Measurements from ENCODE around the gene CCDC154. TPM values are rescaled to one million over a fixed set of nuclear protein-coding genes. Genes with fewer than 3 reads are reported as not detected.

CCDC154 gene
- total and polyA plus RNA-seq, 10 of the 15 experiments (the other 5 are each of a cell fraction or from before 2014, with no cell fraction given): 0.06 to 0.26 (median 0.25) TPM; not detected in 7

DNA sequence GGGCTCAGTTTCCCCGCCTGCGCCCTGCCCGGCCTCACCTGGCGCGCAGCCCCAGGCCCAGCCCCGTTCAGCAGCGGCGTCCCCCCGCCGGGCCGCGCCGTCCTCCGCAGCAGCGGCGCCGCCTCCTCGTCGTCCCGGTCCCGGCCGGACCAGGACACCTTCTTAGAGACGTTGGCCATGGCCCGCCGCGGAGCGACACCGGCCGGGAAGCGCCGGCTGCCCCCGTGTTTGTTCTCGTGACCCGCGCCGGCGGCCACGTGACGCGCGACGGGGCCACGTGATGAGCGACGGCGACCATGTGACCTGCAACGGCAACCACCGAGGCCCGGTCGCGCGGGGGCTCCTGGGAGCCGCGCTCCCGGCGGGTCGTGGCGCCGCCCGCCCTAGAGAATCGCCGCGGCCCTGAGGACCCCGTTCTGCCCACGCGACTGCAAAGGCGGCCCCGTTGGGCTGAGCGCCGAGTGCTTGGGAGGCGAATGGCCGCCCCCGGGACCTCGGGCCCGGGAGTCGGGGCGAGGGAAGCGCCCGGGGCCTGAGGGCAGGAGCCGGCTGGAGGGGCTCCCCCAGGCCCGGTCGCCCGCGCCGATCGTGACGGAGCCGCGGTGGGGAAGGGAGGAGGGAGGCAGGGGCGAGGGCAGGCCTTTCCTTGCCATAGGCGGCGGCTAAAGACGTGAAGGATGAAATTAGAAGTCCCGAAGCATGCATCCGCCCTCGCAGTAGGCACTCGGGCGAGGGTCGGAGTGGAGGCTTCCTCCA is 30.6 kb upstream of the CCDC154 start, which contains the start of gene CLCN7 (continued):
- TF ChIP-seq TCF12 (IDR thresholded peaks at IDR 0.05; ENCODE audit: low read depth, low read length) (0 out of 2 replicates have a peak, but pooled peaks have one; percentile 51), NFIC (IDR thresholded peaks at IDR 0.05; ENCODE audit: low read depth, low read length) (peak; percentile 83), EGR1 (IDR thresholded peaks at IDR 0.05; ENCODE audit: borderline replicate concordance in 1 of 2, low read depth in 2 of 2, low read length in 2 of 2) (peak; percentile 55 to 66), EP300 (IDR thresholded peaks at IDR 0.05; ENCODE audit: borderline replicate concordance in 1 of 2, control insufficient read depth in 1 of 2, low read depth in 2 of 2, low read length in 2 of 2) (peak in 1 of 2 experiments; percentile 40; a peak in 1 of 4 replicates), SUZ12 (IDR thresholded peaks at IDR 0.05; ENCODE audit: unreplicated experiment) (no peak), STAT1 (conservative IDR thresholded peaks at IDR 0.05) (0 out of 2 replicates have a peak, but pooled peaks have one; percentile 56), JUND (IDR thresholded peaks at IDR 0.05; ENCODE audit: low read depth, low read length) (no peak), CHD4 (IDR thresholded peaks at IDR 0.05) (no peak), POLR2AphosphoS2 (IDR thresholded peaks at IDR 0.05; ENCODE audit: low read depth, low read length) (no peak), CREM (IDR thresholded peaks at IDR 0.05; ENCODE audit: low read depth) (peak; percentile 50; the same call in 1 of the 2 replicates), NR2C2 (IDR thresholded peaks at IDR 0.05; ENCODE audit: borderline replicate concordance, control insufficient read depth, insufficient read length, low read depth) (no peak), MEF2B (IDR thresholded peaks at IDR 0.05; ENCODE audit: partially characterized antibody, poor library complexity, severe bottlenecking) (peak; percentile 90), SMAD1 (IDR thresholded peaks at IDR 0.05; ENCODE audit: low read depth, partially characterized antibody) (no peak), MYB (IDR thresholded peaks at IDR 0.05; ENCODE audit: borderline replicate concordance, low read depth, low read length) (peak; percentile 47; the same call in 1 of the 2 replicates), TCF3 (IDR thresholded peaks at IDR 0.05; ENCODE audit: borderline replicate concordance, insufficient read depth, low read depth, low read length) (peak; percentile 45; the same call in 1 of the 2 replicates)
- TF ChIP-seq, protein P1, sequence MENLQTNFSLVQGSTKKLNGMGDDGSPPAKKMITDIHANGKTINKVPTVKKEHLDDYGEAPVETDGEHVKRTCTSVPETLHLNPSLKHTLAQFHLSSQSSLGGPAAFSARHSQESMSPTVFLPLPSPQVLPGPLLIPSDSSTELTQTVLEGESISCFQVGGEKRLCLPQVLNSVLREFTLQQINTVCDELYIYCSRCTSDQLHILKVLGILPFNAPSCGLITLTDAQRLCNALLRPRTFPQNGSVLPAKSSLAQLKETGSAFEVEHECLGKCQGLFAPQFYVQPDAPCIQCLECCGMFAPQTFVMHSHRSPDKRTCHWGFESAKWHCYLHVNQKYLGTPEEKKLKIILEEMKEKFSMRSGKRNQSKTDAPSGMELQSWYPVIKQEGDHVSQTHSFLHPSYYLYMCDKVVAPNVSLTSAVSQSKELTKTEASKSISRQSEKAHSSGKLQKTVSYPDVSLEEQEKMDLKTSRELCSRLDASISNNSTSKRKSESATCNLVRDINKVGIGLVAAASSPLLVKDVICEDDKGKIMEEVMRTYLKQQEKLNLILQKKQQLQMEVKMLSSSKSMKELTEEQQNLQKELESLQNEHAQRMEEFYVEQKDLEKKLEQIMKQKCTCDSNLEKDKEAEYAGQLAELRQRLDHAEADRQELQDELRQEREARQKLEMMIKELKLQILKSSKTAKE (IDR thresholded peaks at IDR 0.05; ENCODE audit: low read depth, poor library complexity, severe bottlenecking): no peak
- TF ChIP-seq, protein P2, sequence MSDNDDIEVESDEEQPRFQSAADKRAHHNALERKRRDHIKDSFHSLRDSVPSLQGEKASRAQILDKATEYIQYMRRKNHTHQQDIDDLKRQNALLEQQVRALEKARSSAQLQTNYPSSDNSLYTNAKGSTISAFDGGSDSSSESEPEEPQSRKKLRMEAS (IDR thresholded peaks at IDR 0.05; ENCODE audit: low read depth, low read length): peak; percentile 98
- TF ChIP-seq, protein P3, sequence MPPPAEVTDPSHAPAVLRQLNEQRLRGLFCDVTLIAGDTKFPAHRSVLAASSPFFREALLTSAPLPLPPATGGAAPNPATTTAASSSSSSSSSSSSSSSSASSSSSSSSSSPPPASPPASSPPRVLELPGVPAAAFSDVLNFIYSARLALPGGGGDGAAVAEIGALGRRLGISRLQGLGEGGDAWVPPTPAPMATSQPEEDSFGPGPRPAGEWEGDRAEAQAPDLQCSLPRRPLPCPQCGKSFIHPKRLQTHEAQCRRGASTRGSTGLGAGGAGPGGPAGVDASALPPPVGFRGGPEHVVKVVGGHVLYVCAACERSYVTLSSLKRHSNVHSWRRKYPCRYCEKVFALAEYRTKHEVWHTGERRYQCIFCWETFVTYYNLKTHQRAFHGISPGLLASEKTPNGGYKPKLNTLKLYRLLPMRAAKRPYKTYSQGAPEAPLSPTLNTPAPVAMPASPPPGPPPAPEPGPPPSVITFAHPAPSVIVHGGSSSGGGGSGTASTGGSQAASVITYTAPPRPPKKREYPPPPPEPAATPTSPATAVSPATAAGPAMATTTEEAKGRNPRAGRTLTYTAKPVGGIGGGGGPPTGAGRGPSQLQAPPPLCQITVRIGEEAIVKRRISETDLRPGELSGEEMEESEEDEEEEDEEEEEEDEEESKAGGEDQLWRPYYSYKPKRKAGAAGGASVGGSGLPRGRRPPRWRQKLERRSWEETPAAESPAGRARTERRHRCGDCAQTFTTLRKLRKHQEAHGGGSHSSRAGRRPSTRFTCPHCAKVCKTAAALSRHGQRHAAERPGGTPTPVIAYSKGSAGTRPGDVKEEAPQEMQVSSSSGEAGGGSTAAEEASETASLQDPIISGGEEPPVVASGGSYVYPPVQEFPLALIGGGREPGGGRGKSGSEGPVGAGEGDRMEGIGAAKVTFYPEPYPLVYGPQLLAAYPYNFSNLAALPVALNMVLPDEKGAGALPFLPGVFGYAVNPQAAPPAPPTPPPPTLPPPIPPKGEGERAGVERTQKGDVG (CRISPR knock-in tag; IDR thresholded peaks at IDR 0.05): no peak
- TF ChIP-seq, protein P4, sequence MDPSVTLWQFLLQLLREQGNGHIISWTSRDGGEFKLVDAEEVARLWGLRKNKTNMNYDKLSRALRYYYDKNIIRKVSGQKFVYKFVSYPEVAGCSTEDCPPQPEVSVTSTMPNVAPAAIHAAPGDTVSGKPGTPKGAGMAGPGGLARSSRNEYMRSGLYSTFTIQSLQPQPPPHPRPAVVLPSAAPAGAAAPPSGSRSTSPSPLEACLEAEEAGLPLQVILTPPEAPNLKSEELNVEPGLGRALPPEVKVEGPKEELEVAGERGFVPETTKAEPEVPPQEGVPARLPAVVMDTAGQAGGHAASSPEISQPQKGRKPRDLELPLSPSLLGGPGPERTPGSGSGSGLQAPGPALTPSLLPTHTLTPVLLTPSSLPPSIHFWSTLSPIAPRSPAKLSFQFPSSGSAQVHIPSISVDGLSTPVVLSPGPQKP (IDR thresholded peaks at IDR 0.05; ENCODE audit: low read depth, low read length): peak; percentile 44; the same call in 1 of the 2 replicates
- TF ChIP-seq, protein P5, sequence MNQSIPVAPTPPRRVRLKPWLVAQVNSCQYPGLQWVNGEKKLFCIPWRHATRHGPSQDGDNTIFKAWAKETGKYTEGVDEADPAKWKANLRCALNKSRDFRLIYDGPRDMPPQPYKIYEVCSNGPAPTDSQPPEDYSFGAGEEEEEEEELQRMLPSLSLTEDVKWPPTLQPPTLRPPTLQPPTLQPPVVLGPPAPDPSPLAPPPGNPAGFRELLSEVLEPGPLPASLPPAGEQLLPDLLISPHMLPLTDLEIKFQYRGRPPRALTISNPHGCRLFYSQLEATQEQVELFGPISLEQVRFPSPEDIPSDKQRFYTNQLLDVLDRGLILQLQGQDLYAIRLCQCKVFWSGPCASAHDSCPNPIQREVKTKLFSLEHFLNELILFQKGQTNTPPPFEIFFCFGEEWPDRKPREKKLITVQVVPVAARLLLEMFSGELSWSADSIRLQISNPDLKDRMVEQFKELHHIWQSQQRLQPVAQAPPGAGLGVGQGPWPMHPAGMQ (IDR thresholded peaks at IDR 0.05; ENCODE audit: borderline replicate concordance): no peak

All from GM12878 (cell line).